ENCODE measurements around the gene ANKRD12.

ANKRD12 gene

DNA sequence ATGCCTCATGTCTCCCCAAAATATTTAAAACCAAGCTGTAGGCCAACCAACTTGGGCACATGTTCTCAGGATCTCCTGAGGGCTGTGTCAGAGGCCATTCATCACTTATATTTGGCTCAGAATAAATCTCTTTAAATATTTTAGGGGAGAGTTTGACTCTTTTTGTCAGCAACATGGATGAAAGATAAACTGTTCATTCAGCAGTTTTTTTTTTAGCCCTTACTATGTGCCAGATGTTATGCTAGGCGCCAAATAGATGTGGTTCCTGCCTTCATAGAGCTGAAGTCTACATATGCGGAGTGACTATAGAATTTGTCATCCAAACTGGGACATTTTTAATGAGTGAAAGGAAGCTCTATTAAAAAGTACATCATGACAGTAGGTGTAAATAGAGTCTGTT is 155.5 kb downstream of the ANKRD12 start:
- Histone ChIP-seq H3F3A (ENCODE audit: insufficient read depth) (no peaks in the 10 kb centered on the region), H3K36me3 (ENCODE audit: low read length) (no peaks in the 10 kb centered on the region), H4K20me1 (ENCODE audit: low read depth, low read length) (no peaks in the 10 kb centered on the region), H3K27me3 (ENCODE audit: low read length) (no peaks in the 10 kb centered on the region), H3K9me2 (replicated peaks; ENCODE audit: insufficient read depth, low read length) (no peaks in the 10 kb centered on the region), H3K4me3 (ENCODE audit: insufficient read depth, low read length, poor library complexity, severe bottlenecking) (no peak overlapping the region), H3K9ac (ENCODE audit: low read length) (no peak overlapping the region), H3K9me3 (ENCODE audit: insufficient read depth, low read length) (no peaks in the 10 kb centered on the region), H3K27ac (ENCODE audit: low read depth, low read length) (no peak overlapping the region), H3K4me2 (ENCODE audit: low read depth, low read length, poor library complexity, severe bottlenecking) (no peak overlapping the region), H2AFZ (ENCODE audit: low read depth, low read length, severe bottlenecking) (no peak overlapping the region), H3K79me2 (ENCODE audit: insufficient read depth, low read length) (no peaks in the 10 kb centered on the region)
- TF ChIP-seq EZH2phosphoT487 (conservative IDR thresholded peaks at IDR 0.05; ENCODE audit: low read length) = no peak
- TF ChIP-seq CTCF (IDR thresholded peaks at IDR 0.05; ENCODE audit: insufficient read depth, low read length, poor library complexity, severe bottlenecking) = no peak

GRCh38 chr18:9293948-9294347 is 157.4 kb downstream of the ANKRD12 start:
- H3K9me3 ChIP-seq (ENCODE audit: insufficient read depth, low read length) = no peaks in the 10 kb centered on the region
- TF ChIP-seq CTCF (IDR thresholded peaks at IDR 0.05; ENCODE audit: insufficient read depth, low read length, poor library complexity, severe bottlenecking) = no peak
- no peak for TF ChIP-seq EZH2phosphoT487 (conservative IDR thresholded peaks at IDR 0.05; ENCODE audit: low read length)

DNA sequence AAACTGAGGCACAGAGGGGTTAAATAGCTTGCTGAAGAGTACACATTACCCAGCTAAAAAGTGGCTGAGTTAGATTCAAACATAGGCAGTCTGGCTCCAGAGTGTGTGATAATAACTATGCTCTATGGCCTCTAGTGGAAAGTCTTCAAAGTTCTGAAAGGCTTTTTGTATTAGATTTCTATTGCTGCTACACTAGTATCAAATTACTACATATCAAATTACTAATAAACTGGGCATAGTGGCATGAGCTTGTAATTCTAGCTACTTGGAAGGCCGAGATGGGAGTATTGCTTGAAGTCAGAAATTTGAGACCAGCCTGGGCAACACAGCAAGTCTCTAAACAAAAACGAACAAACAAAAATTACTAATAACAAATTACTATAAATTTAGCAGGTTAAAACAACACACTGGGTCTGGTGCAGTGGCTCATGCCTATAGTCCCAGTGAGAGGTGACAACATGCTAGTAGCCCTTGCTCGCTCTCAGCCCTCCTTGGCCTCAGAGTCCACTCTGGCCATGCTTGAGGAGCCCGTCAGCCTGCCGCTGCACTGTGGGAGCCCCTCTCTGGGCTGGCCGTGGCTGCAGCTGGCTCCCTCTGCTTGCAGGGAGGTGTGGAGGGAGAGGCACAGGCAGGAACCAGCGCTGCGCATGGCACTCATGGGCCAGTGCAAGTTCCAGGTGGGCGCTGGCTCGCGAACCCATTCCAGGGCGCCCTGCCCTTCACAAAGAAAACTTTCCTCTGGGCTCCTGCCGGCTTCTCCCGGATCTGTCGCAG is 159.8 kb downstream of the ANKRD12 start:
- no peak overlapping the region for H2AFZ ChIP-seq (ENCODE audit: low read depth, low read length, severe bottlenecking)
- H3K79me2 ChIP-seq (ENCODE audit: insufficient read depth, low read length) = no peaks in the 10 kb centered on the region
- H3K4me2 ChIP-seq (ENCODE audit: low read depth, low read length, poor library complexity, severe bottlenecking) = no peak overlapping the region
- H3K36me3 ChIP-seq (ENCODE audit: low read length) = no peaks in the 10 kb centered on the region
- no peak overlapping the region for H3K9ac ChIP-seq (ENCODE audit: low read length)
- H3F3A ChIP-seq (ENCODE audit: insufficient read depth) = no peaks in the 10 kb centered on the region
- no peaks in the 10 kb centered on the region for H3K9me2 ChIP-seq (replicated peaks; ENCODE audit: insufficient read depth, low read length)
- TF ChIP-seq EZH2phosphoT487 (conservative IDR thresholded peaks at IDR 0.05; ENCODE audit: low read length) (no peak), CTCF (IDR thresholded peaks at IDR 0.05; ENCODE audit: insufficient read depth, low read length, poor library complexity, severe bottlenecking) (no peak)
- no peaks in the 10 kb centered on the region for H3K27me3 ChIP-seq (ENCODE audit: low read length)
- no peaks in the 10 kb centered on the region for H4K20me1 ChIP-seq (ENCODE audit: low read depth, low read length)
- no peak overlapping the region for H3K4me3 ChIP-seq (ENCODE audit: insufficient read depth, low read length, poor library complexity, severe bottlenecking)
- H3K9me3 ChIP-seq (ENCODE audit: insufficient read depth, low read length) = no peaks in the 10 kb centered on the region
- H3K27ac ChIP-seq (ENCODE audit: low read depth, low read length) = no peak overlapping the region

More at GRCh38 chr18:9293948-9294347, 157.4 kb downstream of the ANKRD12 start:
- H3K9me2 ChIP-seq (replicated peaks; ENCODE audit: insufficient read depth, low read length) = no peaks in the 10 kb centered on the region
- H3K4me3 ChIP-seq (ENCODE audit: insufficient read depth, low read length, poor library complexity, severe bottlenecking) = no peak overlapping the region
- H3K79me2 ChIP-seq (ENCODE audit: insufficient read depth, low read length) = no peaks in the 10 kb centered on the region
- no peaks in the 10 kb centered on the region for H3F3A ChIP-seq (ENCODE audit: insufficient read depth)
- H3K27ac ChIP-seq (ENCODE audit: low read depth, low read length) = no peak overlapping the region
- no peaks in the 10 kb centered on the region for H4K20me1 ChIP-seq (ENCODE audit: low read depth, low read length)
- H3K4me2 ChIP-seq (ENCODE audit: low read depth, low read length, poor library complexity, severe bottlenecking) = no peak overlapping the region
- no peak overlapping the region for H3K9ac ChIP-seq (ENCODE audit: low read length)
- no peaks in the 10 kb centered on the region for H3K27me3 ChIP-seq (ENCODE audit: low read length)
- H3K36me3 ChIP-seq (ENCODE audit: low read length) = no peaks in the 10 kb centered on the region
- no peak overlapping the region for H2AFZ ChIP-seq (ENCODE audit: low read depth, low read length, severe bottlenecking)
